ENCODE data around the gene FAM117B. TPM values are rescaled to one million over a fixed set of nuclear protein-coding genes. Genes with fewer than 3 reads are reported as not detected.

The FAM117B gene
- total RNA-seq, 1 donor from 2014 or later = 4.9 TPM

GRCh38 chr2:202778217-202778616 is 143.4 kb downstream of the FAM117B start:
- Mint-ChIP-seq H3K27me3 (ENCODE audit: low read depth) (no peaks in the 10 kb centered on the region), H3K4me1 (ENCODE audit: low read depth) (no peaks in the 10 kb centered on the region), H3K27ac (ENCODE audit: unreplicated experiment) (no peak overlapping the region), H3K9me3 (ENCODE audit: low read depth) (no peaks in the 10 kb centered on the region), H3K36me3 (ENCODE audit: low read depth) (peaks cover 14% of the 10 kb centered on the region), H3K4me3 (ENCODE audit: unreplicated experiment) (no peak overlapping the region)
- TF ChIP-seq CTCF (IDR thresholded peaks at IDR 0.05) = no peak
- no peak for DNase-seq (ENCODE audit: low spot score)

GRCh38 chr2:202780514-202781021 is 145.8 kb downstream of the FAM117B start:
- Mint-ChIP-seq H3K36me3 (ENCODE audit: low read depth) (peaks cover 9% of the 10 kb centered on the region), H3K4me1 (ENCODE audit: low read depth) (no peaks in the 10 kb centered on the region), H3K4me3 (ENCODE audit: unreplicated experiment) (no peak overlapping the region), H3K27me3 (ENCODE audit: low read depth) (no peaks in the 10 kb centered on the region), H3K9me3 (ENCODE audit: low read depth) (no peaks in the 10 kb centered on the region), H3K27ac (ENCODE audit: unreplicated experiment) (no peak overlapping the region)
- TF ChIP-seq CTCF (IDR thresholded peaks at IDR 0.05) = no peak
- DNase-seq (ENCODE audit: low spot score) = no peak

- Mint-ChIP-seq H3K4me3 (ENCODE audit: unreplicated experiment) (no peak overlapping the region), H3K27ac (ENCODE audit: unreplicated experiment) (no peak overlapping the region), H3K9me3 (ENCODE audit: low read depth) (no peaks in the 10 kb centered on the region), H3K4me1 (ENCODE audit: low read depth) (no peaks in the 10 kb centered on the region), H3K36me3 (ENCODE audit: low read depth) (peaks cover 10% of the 10 kb centered on the region), H3K27me3 (ENCODE audit: low read depth) (no peaks in the 10 kb centered on the region)
- TF ChIP-seq CTCF (IDR thresholded peaks at IDR 0.05) = no peak
- no peak for DNase-seq (ENCODE audit: low spot score)
These were observed 148.3 kb downstream of the FAM117B start for GRCh38 chr2:202782940-202783558.

- H3K27me3 Mint-ChIP-seq (ENCODE audit: low read depth) = no peaks in the 10 kb centered on the region
- TF ChIP-seq CTCF (IDR thresholded peaks at IDR 0.05) = no peak
- H3K9me3 Mint-ChIP-seq (ENCODE audit: low read depth) = no peaks in the 10 kb centered on the region
- no peaks in the 10 kb centered on the region for H3K4me1 Mint-ChIP-seq (ENCODE audit: low read depth)
- H3K4me3 Mint-ChIP-seq (ENCODE audit: unreplicated experiment) = no peak overlapping the region
- no peak overlapping the region for H3K27ac Mint-ChIP-seq (ENCODE audit: unreplicated experiment)
- DNase-seq (ENCODE audit: low spot score) = no peak
- peaks cover 7% of the 10 kb centered on the region for H3K36me3 Mint-ChIP-seq (ENCODE audit: low read depth)
These were observed 152.1 kb downstream of the FAM117B start for GRCh38 chr2:202786842-202787241.

GRCh38 chr2:202790676-202791075 is 155.9 kb downstream of the FAM117B start:
- Mint-ChIP-seq H3K4me3 (ENCODE audit: unreplicated experiment) (no peak overlapping the region), H3K9me3 (ENCODE audit: low read depth) (no peaks in the 10 kb centered on the region), H3K36me3 (ENCODE audit: low read depth) (peaks cover 7% of the 10 kb centered on the region), H3K4me1 (ENCODE audit: low read depth) (no peaks in the 10 kb centered on the region), H3K27ac (ENCODE audit: unreplicated experiment) (no peak overlapping the region), H3K27me3 (ENCODE audit: low read depth) (no peaks in the 10 kb centered on the region)
- no peak for TF ChIP-seq CTCF (IDR thresholded peaks at IDR 0.05)
- DNase-seq (ENCODE audit: low spot score) = no peak
